ENCODE data around the gene CEP68.

The CEP68 gene

DNA sequence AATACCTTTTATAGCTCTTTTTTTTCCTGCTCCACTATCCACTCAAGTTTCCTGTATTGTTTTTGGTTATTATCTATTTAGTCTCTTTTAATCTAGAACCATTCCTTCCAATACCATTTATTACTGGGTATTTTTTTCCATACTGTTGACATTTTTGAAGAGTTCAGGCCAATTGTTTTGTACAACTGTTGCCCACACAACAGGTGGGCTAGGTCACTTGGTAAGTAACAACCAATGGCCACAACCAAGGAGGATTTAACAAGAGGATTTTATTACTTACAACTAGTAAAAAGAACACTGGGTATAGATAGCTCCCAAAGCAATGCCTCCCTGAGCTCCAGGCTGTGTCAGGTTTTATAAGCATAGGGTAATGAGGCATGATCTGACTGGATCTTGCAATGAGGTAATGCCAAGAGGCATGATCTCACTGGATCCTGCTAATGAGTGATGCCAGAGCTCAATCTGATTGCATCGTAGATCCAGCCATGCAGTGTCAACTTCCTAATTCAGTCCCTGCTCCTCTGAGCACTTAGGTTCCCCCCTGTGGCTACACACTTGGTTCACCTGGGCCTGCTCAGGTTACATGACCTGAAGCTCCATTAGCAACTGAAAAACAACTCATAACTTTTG lies 7.1 kb upstream of the CEP68 start:
- Histone ChIP-seq H3K27me3 (replicated peaks; ENCODE audit: control insufficient read depth, insufficient read depth, low read length) (no peaks in the 10 kb centered on the region), H3K4me3 (replicated peaks; ENCODE audit: low read depth, low read length) (no peak overlapping the region), H3K36me3 (ENCODE audit: control insufficient read depth, insufficient read depth, low read length) (no peaks in the 10 kb centered on the region)
- TF ChIP-seq, protein P1, sequence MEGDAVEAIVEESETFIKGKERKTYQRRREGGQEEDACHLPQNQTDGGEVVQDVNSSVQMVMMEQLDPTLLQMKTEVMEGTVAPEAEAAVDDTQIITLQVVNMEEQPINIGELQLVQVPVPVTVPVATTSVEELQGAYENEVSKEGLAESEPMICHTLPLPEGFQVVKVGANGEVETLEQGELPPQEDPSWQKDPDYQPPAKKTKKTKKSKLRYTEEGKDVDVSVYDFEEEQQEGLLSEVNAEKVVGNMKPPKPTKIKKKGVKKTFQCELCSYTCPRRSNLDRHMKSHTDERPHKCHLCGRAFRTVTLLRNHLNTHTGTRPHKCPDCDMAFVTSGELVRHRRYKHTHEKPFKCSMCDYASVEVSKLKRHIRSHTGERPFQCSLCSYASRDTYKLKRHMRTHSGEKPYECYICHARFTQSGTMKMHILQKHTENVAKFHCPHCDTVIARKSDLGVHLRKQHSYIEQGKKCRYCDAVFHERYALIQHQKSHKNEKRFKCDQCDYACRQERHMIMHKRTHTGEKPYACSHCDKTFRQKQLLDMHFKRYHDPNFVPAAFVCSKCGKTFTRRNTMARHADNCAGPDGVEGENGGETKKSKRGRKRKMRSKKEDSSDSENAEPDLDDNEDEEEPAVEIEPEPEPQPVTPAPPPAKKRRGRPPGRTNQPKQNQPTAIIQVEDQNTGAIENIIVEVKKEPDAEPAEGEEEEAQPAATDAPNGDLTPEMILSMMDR (IDR thresholded peaks at IDR 0.05; ENCODE audit: insufficient read depth, low read length, poor library complexity, severe bottlenecking) = no peak
- DNase-seq (ENCODE audit: extremely low read depth, insufficient read length) = no peak

DNA sequence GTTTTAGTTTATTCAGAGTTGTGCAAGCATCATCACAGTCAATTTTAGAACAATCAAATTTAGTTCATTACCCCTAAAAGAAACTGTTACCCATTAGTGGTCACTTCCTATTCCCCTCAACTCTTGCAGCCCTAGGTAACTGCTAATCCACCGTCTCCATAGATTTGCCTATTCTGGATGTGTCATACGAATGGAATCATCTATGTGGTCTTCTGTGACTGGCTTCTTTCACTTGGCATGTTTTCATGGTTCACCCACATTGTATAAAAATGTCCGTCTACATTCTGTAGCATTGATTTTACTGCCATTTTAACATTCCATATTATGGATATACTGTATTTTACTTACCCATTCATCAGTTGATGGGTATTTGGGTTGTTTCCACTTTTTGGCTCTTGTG lies 5.3 kb upstream of the CEP68 start:
- Histone ChIP-seq H3K36me3 (ENCODE audit: control insufficient read depth, insufficient read depth, low read length) (no peaks in the 10 kb centered on the region), H3K27me3 (replicated peaks; ENCODE audit: control insufficient read depth, insufficient read depth, low read length) (no peaks in the 10 kb centered on the region), H3K4me3 (replicated peaks; ENCODE audit: low read depth, low read length) (no peak overlapping the region)
- TF ChIP-seq, protein P1 (IDR thresholded peaks at IDR 0.05; ENCODE audit: insufficient read depth, low read length, poor library complexity, severe bottlenecking) = no peak
- DNase-seq (ENCODE audit: extremely low read depth, insufficient read length) = no peak

DNA sequence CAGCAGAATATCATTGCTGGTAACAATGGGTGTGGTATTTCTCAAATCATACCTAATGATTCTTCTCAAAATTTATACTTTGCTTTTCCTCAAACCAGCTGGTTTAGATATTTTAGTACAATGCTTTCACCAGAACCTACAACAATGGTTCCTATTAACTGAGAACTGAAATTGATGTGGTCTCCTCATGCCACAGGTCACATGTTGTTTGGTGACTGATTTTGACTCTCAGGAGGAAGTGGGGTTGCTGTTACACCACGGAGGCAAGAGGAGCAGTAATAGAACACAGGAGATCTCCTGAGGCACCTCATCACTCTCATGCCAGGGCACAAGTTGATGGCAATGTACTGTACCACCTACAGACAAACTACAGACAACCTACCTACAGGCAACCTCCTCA lies 3.0 kb upstream of the CEP68 start:
- Histone ChIP-seq H3K36me3 (ENCODE audit: control insufficient read depth, insufficient read depth, low read length) (no peaks in the 10 kb centered on the region), H3K4me3 (replicated peaks; ENCODE audit: low read depth, low read length) (no peak overlapping the region), H3K27me3 (replicated peaks; ENCODE audit: control insufficient read depth, insufficient read depth, low read length) (no peaks in the 10 kb centered on the region)
- DNase-seq (ENCODE audit: extremely low read depth, insufficient read length) = peak; percentile 75
- TF ChIP-seq, protein P1 (IDR thresholded peaks at IDR 0.05; ENCODE audit: insufficient read depth, low read length, poor library complexity, severe bottlenecking) = no peak

DNA sequence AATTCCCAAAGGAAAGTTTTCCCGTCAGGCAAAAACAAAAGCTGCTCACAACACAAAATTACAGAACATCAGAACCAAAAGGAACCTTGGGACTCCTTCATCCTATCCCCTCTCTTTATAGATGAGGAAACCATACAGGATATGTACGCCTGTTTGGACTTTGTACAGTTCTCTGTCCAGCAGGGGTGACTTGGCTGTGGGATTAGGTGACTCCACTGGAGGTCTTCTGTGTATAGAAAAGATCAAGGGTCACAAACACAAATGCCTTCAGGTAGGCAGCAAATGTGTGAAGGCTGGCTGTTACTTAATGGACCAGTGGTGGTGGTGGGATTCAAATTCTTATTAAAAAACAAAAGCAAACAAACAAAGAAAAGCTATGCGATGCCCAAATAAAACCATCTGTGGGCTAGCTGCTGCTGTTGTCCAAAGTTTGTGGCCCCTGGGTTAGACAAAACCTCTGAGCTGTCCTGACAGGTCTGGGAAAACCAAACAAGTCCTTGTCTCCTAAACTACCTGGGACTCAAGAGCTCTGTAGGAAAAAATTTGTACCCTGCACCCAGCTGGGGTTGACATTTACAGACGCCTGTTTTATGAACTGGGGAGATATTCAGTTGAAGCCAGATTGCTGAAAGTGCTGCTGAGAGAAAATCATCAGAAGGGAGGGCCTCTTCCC lies 1.3 kb upstream of the CEP68 start:
- TF ChIP-seq, protein P1 (IDR thresholded peaks at IDR 0.05; ENCODE audit: insufficient read depth, low read length, poor library complexity, severe bottlenecking) = no peak
- DNase-seq (ENCODE audit: extremely low read depth, insufficient read length) = no peak
- H3K4me3 ChIP-seq (replicated peaks; ENCODE audit: low read depth, low read length) = no peak overlapping the region
- no peaks in the 10 kb centered on the region for H3K36me3 ChIP-seq (ENCODE audit: control insufficient read depth, insufficient read depth, low read length)
- H3K27me3 ChIP-seq (replicated peaks; ENCODE audit: control insufficient read depth, insufficient read depth, low read length) = no peaks in the 10 kb centered on the region

DNA sequence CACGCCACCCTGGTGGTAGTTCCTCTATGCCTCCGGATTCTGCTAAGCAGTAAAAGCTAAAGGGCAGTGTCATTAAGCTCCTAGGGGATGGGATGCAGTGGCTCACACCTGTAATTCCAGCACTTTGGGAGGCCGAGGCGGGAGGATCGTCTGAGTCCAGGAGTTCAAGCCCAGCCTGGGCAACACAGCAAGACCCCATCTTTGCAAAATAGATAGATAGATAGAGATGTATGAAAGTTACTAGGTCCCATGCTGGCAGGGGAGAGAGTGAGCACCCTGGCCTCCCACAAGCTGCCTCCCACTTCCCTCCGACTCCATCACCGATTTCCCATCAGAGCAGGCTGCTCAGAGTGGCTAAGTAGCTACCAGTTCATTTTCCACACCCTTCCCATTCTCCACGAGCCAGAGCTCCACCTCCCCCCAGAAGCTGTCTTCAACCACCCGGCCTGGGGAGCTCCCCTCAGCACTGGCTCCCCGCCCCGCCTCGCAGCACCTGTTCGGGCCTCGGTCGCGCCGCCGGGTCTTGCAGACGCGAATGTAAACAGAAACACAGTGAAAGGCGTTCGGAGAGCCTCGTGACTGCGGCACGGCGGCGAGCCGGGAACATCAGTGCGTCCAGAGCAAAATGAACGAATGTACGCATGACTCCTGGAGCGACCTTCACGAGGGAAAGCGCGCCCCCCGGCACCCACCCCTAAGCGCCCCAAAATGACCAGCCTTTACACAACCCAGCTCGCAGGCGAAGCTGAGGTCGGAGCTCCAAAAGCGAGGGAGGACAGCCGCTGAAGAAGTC lies 598 bp upstream of the CEP68 start:
- peak overlapping the region; percentile 80 for H3K4me3 ChIP-seq (replicated peaks; ENCODE audit: low read depth, low read length)
- no peak for DNase-seq (ENCODE audit: extremely low read depth, insufficient read length)
- H3K27me3 ChIP-seq (replicated peaks; ENCODE audit: control insufficient read depth, insufficient read depth, low read length) = no peaks in the 10 kb centered on the region
- H3K36me3 ChIP-seq (ENCODE audit: control insufficient read depth, insufficient read depth, low read length) = no peaks in the 10 kb centered on the region
- TF ChIP-seq, protein P1 (IDR thresholded peaks at IDR 0.05; ENCODE audit: insufficient read depth, low read length, poor library complexity, severe bottlenecking) = no peak
